Stimulated activated CD4-positive, alpha-beta T cell treated with anti-CD3 and anti-CD28 coated beads, Interleukin-15, amount 100 ng/mL, for 1 hour (primary cell): Measurements from ENCODE around the gene ARL11.
"Not testable (repeated sequence)": the region's sequence is repeated elsewhere in the genome, so short reads cannot be mapped to it uniquely, and the experiment has no call there.

Source experiments
- DNase-seq, 2 donors: peaks; one replicate each; pipeline ENCODE4 v3.0.0-alpha.2; 2020; ENCODE audit warnings: low read depth in 1 of 2, low spot score in 1 of 2

Gene ARL11

GRCh38 chr13:49612042-49612441 is 16.3 kb upstream of the ARL11 start:
- DNase-seq, result not testable (repeated sequence)

GRCh38 chr13:49615836-49616675 is 12.3 kb upstream of the ARL11 start:
- no peak for DNase-seq

GRCh38 chr13:49616676-49617065 is 11.6 kb upstream of the ARL11 start:
- DNase-seq, result no peak

GRCh38 chr13:49620170-49620621 is 8.1 kb upstream of the ARL11 start:
- DNase-seq, result no peak

GRCh38 chr13:49622174-49622946 is 5.9 kb upstream of the ARL11 start:
- no peak for DNase-seq

- no peak for DNase-seq
Observed at GRCh38 chr13:49624229-49624628, 4.1 kb upstream of the ARL11 start.

GRCh38 chr13:49625392-49626079 is 2.8 kb upstream of the ARL11 start:
- DNase-seq, result no peak

GRCh38 chr13:49629196-49629938 is 1.1 kb downstream of the ARL11 start:
- no peak for DNase-seq

- DNase-seq, result no peak
Observed at GRCh38 chr13:49629947-49630346, 1.6 kb downstream of the ARL11 start.

- no peak for DNase-seq
Observed at GRCh38 chr13:49630580-49630979, 2.3 kb downstream of the ARL11 start.

- DNase-seq, result no peak
Observed at GRCh38 chr13:49632156-49632555, 3.8 kb downstream of the ARL11 start.

- no peak for DNase-seq
Observed at GRCh38 chr13:49633710-49634109, 5.4 kb downstream of the ARL11 start.

- DNase-seq, result no peak
Observed at GRCh38 chr13:49635599-49636433, 7.5 kb downstream of the ARL11 start.

GRCh38 chr13:49636705-49637104 is 8.4 kb downstream of the ARL11 start:
- DNase-seq, result no peak

- DNase-seq, result no peak
Observed at GRCh38 chr13:49638030-49638743, 9.9 kb downstream of the ARL11 start.

- no peak for DNase-seq
Observed at GRCh38 chr13:49638744-49639072, 10.4 kb downstream of the ARL11 start.

GRCh38 chr13:49641801-49642291 is 13.5 kb downstream of the ARL11 start:
- no peak for DNase-seq

GRCh38 chr13:49643035-49643646 is 14.8 kb downstream of the ARL11 start:
- no peak for DNase-seq

- DNase-seq, result no peak
Observed at GRCh38 chr13:49645451-49645850, 17.1 kb downstream of the ARL11 start.
